Stimulated activated CD8-positive, alpha-beta memory T cell treated with anti-CD3 and anti-CD28 coated beads, Interleukin-12 subunit alpha, Interleukin-12 subunit beta, amount 100 ng/mL, for 4 hours (primary cell): ENCODE results near the gene RALGDS.

ENCODE experiments used
- DNase-seq: peaks from one replicate; pipeline ENCODE4 v3.0.0-alpha.2; 2020; ENCODE audit warnings: low read depth

RALGDS gene

DNA sequence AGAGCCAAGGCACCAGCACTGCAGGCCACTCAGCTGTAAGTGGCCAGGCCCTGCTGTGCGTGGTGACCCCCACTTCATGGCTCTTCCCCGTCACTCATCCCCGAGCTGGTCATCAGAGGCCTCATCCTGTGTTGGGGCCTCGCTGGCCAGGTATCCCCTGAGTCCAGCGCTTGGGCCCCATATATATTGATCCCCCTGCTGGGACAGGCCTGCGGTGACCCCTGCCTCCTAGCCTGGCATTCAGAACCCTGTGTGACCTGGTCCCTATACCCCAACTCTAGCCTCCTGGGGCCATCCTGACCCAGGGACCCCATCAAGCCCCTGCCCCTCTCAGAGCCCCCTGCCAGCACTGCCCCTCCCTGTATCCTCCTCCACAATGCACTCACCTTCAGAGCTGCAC, 30.0 kb upstream of the RALGDS start:
- DNase-seq, result no peak

DNA sequence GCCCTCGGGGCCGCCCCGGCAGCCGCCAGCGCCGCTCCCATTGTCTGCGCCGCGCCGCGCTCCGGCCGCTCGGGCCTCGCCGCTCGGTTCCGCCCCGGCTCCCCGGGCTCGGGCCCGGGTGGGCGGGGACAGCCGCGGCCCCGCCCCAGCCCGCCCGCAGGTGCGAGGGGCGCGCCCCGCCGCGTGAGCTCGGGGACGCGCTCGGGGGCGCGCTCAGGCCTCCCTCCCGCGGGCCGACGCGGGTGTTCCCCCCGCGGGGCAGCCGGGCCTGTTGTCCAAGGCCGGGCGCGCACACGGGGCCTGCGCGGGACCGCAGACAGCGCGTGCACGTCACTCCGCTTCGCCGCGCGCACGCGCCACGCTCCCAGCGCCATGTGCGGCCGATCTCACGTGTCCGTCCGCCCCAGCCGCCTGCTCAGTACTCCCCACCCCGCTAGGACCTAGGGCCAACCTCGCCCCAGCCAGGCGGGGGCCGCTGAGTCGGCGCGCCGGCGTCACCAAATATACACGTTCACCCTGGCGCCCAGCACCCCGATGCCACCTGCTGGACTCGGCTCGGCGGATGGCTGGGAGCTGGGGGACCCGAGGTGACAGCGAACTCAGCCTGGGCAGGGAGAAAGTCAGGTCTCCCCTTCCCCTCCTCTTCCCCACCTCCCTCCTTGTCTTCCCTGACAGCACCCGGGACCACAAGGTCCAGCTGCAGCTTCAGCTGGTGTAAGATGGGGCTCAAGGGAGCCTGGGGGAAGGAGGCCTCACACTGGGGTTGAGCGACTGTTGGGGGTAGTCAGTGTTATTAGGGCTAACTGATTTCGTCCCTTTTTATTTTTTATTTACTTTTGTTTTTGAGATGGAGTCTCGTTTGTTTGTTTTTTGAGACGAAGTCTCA, 28.3 kb upstream of the RALGDS start:
- peak; percentile 74 for DNase-seq

DNA sequence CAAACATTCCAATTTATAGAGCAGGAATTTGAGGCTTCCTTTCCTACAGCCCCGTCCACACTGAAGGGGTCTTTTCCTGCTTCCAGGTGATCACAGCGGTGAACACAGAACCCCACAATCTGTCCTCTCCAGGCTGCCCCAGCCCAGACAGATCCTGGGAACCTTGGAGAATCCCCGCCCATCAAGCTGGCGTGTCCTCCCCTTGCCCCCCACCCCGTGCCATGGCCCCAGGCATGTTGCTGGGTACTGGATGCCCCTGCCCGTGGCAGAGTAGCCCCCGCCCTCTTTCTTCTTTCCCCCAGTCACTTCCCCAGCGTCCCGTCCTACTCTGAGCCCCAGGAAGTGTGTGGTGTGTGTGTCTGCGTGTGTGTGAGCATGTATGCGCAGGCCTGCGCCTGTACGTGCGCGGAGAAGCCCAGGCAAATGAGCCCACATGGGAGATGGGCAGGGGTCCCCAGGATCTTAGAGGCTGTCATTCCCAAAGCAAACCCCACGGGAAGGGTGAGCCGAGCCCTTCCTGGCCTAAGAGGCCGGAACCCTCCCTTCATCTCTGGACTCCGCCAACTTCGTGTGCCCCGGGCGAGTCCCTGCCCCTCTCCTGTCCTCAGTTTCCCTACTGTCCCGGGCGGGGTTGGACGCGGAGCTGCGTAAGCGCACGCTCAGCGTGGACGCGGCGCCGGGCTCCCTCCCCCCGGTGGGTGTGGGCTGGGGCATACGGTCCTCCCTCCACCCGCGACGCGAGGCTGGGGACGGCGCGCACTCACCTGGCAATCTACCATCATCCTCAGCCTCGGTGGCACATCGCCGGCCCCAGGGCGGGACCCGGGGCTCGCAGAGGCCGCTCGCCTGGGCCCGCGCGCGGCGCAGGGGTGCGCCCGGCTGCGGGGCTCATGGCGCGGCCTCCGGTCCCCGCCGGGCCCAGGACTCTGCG, 27.4 kb upstream of the RALGDS start:
- DNase-seq, result no peak

DNA sequence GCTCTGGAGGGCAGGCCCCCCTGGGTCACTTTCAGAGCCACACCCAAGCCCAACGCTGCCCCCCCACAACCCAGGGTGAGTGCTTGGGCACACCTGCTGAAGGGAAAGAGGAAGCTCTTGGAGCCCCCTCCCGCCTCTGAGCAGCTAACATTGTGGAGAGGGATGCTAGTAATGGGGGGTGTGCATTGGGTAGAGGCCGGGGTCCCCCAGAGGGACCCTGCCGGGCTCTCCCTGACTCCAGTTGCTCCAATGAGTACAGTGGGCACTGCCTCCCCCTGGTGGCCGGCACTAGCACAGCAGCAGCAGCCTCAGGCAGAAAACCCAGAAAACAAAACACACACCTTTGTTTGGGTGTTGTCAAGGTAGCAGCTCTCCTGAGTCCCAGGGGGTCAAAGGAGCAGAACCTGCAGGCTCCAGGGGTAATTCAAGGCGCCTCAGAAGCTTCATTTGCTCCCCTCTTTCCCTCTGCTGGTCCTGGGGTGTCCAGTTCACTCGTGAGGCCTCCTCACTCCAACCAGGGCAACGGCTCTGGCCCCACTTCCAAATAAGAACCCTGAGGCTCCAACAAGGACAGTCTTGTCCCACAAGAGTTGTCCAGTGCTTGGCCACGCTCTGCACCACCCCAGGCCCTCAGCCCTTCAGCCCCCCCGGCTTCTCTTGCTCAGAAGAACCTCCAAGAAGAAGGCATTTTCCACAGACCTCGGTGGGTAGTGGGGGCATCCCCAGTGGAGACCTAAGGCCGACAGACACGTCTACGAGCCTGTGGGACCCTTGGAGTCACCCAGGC, 26.6 kb upstream of the RALGDS start:
- peak; percentile 59 for DNase-seq

DNA sequence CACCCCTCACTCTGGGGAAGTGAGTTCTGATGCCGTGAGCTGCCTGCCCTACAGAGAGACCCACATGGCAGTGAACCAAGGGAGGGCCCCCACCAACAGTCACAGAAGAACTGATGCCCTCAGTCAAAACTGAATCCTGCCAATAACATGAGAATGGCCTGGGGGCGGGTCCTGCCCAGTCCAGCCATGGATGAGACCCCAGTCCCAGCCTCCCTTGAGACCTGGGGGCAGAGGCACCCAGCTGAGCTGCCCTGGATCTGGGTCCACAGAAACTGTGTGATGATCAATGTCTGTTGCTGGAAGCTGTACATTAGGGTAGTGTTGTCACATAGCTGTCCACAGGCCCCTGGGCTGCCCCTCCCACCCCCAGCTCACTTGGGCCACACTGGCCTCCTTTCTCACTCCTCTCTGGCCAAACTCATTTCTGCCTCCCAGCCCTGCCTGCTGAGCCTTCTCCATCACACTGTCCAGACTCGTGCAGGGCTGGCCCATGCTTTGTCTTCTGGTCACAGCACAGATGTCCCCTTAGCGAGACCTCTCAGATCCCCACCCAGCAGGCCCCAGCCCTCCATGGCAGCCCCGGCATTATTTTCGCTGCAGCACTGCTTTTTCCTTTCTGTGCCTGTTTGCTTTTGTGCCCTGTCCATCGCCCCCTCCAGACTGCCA, 25.8 kb upstream of the RALGDS start:
- DNase-seq, result no peak

DNA sequence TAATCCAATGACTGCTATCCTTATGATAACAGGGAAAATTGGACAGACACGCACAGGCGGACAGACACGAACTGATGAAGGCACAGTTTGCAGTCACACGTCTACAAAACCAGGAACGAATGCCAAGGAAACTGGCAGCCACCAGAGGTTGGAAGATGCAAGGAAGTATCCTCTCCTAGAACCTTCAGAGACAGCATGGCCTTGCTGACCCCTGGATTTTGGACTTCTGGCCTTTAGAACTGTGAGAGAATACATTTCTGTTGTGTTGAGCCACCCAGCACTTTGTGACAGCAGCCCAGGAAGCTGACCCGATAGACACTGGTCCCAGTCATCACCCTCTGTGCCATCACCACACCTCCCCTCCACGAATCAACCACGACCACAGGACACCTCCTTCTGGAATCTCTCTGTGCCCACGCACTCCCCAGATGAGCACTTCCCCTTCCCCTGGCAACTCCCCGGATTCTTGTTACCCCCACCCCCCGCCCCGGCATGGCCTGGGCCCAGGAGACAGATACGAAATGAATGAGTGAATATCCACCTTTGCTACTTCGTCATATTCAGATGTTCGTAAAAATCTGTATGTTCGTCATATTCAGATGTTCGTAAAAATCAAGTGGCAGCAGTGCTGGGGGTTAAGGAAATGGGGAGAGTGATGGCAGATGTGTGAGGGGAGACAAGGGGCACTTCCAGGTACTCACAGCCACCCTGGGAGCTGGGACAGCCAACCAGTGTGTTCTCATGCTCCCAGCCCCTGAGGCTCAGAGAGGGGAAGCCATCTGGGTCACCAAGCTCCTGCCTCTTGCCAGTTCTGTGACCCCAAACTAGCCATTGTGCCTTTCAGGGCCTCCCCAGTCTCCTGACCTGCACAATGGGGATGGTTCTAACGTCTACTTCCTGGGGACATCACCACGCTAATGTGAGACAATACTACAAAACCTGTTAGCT, 24.1 kb upstream of the RALGDS start:
- no peak for DNase-seq

DNA sequence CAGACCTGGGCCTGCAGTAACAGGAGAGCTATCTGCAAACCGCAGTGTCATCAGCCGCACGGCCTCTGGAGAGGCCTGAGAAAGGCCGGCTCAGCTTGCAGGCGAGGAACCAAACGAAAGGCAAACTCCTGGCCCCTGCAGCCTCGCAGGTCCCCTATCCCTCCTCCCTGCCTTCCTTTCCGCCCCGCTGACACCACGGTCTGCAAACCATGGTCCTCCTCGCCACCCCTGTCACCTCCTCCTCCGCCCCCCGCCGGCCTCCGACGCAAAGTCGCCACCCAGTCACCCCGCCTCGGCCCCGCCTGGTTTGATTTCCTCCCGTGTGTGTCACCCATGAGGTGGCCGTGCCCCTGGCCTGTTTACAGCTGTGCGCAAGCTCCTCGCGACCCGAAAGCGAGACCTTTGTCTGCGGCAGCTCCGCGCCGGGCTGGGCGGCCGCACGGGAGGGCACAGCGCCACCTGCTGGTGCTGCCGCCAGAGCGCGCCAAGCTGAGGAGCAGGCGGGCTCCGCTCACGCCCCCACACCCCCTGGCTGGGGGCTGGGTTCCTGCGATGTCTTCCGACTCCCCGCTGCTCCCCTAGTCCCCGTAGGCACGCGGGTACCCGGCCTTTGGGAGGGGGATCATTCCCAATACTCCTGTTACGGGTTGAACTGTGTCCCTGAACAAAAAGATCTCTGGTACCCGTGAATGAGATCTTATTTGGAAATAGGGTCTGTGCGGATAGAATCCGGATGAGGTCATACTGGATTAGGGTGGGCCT, 23.3 kb upstream of the RALGDS start:
- DNase-seq, result peak; percentile 78

DNA sequence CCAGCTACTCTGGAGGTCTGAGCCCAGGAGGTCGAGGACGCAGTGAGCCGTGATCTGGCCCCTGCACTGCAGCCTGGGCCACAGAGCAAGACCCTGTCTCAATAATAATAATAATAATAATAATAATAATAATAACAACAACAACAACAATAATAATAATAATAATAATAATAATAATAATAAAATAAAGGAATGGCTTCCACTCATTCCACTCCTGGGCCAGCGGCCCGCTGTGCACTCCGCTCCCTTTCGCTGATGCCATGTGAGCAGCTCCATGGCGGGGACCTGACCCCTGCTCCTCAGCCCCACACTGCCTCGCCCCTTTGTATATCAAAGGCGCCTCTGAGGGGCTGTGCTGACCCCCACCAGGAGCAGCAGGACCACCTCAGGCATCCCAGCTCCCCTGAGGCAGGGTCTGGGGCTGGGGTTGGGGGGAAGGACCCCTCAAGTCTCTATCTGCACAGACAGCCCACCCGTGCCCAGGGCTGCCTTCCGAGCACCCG, 22.6 kb upstream of the RALGDS start:
- DNase-seq, result no peak

DNA sequence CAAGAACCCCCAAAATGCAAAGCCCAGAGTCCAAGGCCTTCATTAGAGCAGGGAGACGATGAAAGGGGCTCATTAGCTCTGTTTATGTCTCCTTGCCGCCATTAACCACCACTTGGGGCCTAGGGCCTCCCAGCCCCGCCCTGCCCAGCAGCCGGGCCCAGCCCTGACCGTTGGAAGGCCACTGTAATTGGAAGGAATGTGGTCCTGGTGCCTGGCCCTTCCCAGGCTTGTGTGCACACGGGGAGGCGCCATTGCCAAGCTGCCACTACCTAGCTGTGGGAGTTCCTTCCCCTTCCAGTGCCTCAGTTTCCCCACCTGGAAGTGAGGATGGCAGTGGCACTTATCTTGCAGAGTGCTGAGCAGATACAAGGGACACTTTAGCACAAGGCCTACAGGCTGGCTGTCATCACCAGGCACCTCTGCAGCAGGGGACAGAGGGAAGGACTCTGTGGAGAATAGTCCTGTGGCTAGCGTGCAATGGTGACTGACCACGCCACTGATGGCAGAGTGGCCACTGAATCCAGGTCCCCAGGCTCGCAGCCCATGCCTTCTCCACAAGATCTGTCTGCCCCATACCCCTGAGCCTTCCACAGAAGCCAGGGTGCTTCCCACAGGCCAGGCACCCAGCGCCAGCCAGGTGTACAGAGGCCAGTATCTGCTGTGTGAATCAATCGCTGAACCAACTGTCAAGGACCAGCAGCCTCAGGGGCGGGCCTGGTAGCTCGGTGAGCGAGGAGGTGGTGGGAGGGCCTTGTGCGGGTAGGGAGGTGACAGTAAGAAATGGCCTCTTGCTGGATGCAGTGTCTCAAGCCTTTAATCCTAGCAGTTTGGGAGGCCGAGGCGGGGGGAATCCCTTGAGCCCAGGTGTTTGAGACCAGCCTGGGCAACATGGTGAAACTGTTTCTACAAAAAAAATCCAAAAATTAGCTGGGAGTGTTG, 21.9 kb upstream of the RALGDS start:
- DNase-seq, result no peak

DNA sequence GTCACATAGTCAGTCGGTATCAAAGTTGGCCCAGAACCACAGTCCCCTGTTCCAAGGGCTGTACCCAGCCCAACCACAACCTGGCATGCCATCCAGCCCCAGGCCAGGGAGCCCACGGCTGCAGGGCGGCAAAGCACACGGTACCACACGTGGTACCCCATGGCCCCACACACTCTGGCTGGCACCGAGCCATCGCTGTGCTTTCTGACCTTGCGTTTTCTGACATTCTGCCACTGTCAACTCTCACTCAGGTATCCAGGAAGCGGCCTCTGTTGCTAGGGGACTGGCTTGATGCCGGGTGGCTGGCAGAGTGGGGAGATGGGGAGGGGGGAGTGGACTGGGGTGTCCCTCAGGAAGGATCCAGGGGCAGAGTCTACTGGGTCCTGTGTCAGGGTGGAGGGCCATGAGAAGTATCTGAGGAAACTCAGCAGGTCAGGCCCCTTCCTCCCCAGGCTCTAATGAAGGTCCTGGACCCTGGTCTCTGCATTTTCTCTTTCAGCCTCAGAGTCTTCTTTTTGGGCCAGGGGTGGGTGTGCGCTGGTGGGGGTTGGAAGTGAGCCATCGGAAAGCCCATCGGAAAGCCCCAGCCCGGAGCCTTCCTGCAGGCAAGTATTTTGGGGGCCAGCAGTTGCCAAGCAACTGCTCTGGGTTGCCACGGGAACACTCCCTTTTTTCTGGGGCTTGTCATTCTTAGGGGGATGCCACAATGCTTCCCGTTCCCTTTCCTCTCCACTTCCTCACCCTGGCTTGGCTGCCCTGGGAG, 21.0 kb upstream of the RALGDS start:
- peak; percentile 55 for DNase-seq

DNA sequence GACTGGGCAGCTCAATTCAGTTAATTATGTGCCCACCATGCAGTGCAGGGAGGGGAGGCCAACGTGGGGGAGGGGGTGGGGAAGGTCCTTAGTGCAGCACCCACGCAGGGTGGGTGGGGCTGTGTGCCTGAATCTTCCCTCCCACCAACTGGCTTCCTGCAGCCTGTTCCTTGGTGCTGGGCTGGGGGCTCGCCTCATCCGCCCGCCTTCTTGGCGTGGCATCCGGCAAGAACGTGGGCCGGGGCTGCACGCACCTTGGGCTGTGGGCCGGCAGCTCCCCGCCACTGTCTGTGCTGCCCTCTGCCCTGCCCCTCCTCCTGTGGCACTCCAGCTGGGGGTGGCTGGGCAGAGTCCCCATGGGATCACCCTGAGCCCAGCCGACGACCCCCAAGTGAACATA, 19.6 kb upstream of the RALGDS start:
- DNase-seq, result no peak

DNA sequence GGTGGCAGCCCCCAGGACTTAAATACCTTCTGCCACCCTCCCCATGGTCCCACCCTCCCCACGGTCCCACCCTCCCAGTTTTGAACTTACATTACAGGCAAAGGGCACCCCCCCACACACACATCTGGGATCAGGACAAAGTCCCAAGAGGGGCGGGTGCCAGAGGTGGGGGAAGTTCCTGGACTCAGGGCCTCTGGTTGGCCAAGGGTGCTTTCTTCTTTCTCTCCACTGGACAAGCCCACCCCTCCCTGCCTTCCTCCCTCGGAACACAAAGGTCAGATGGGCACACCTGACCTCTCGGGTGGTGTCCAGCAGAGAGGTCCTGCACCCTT, 19.1 kb upstream of the RALGDS start:
- no peak for DNase-seq

DNA sequence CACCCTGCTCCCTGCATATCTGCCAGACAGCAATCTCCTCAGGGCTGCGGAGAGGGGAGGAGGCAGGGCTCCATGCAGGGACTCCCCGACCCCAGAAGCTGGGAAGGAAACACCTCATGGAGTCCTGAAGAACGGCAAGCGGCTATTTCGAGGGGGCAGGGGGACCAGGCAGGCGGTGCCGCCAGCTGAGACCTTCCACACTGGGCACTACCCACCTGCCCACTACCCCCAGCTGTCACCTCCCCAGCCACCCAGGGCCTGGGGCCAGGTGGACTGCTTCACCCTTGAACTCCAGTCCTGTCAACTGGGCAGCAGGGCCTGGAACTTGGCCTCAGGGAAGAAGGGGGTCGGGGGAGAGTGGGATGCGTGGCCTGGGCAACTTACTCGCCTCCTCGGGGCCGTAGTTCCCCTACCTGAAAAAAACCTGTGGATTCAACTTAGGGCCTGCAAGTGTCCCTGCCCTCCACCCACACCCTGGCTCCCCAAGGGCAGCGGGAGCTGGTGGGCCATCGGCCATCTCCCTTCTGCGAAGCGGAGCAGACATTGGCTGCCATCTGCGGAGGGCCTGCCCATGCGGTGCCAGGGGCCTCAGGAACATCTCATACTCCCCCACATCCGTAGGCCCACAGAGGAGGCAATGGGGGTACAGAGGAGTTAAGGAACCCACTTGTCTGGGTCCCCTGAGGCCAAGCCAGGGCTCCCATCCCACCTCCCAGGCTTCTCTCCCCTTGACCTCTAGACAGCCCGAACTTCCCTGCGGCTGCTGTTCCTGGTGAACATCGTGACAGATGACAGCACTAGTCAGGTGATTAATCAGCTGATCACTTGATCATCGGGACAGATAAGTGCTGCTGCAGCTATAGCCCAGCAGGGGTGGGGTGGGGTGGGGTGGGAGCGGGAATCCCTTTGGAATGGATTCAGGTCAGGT, 18.5 kb upstream of the RALGDS start:
- DNase-seq, result no peak

DNA sequence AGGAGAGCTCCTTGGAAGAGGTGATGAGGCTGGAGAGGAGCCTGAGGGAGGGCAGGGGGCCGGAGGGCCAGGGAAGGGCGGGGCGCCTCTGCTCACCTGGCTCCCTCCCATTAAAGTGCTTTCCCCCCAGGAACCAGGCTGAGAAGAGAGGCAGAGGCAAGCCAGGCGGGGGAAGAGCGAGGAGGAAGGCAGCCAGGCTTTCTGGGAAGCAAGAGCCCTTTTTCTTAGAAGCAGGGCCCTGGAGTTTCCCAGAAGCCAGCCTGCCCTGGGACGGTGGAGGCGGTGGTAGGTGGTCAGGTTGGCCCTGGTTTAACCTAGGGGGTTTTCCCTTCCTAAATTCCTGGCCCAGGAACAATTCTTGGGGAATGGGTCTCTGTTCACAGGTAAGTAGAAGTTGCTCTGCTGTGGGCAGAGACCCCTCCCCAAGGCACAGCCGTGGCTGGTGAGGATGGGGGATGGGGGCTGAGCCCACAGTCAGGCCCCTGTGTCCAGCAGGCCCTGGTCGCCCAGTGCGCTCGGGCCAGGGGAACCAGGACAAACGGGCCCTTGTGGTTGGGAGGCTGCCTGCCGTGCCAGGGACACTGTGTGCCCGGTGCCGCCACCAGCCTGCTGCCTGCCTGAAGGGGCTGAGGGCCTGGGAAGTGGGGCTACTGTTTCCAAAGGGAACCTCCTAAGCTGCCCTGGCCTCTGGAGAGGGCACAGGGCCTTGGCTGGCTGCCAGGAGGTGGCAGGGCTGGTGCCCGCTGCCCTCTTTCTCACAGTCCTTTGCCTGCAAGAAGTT, 16.6 kb upstream of the RALGDS start:
- no peak for DNase-seq

DNA sequence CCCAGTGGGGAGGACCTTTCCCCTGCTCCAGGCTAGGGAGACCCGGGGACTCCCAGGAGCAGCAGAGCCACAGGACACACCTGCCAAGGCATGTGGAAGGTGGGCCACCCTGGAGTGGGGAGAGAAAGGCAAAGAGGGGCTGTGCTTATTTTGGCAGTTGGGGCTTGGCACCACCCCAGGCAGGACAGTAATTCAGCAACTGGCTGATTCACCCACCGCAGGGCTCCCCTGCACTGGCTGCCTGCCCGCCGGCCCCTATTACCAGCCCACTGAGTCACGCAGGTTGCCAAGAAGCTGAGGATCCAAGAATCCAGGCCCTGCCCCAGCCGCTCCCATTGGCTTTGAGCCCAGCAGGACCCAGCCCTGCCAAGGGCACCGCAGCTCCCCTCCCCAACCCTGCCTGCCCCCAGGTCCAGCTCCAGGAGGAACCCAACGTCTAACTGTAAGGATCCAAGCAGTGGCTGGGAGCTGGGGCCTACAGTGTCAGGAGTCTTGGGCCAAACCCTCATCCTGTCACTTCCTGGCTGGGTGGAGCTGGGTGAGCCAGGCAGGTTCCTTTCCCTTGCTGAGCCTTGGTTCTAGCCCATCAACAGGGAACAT, 14.2 kb upstream of the RALGDS start:
- no peak for DNase-seq
